ENCODE measurements around the gene KCNC2.

DNA sequence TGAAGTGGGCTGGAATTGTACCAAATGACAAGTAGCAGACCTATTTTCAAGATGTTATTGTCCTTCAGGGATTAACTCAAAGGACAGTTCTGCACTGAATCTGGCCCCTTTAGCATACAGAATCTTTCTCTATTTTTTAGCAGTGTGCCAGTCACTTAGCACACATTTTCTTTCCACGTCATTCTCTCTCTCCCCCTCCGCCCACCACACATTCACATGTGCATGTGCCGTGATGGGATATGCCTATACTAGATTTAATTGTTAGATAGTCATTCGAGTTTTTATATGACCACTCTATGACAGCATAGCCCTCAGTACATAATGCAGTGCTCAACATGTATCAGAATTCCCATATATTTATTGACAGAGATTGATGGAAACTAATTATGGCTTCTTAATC, 129.1 kb downstream of the KCNC2 start:
- no peak for TF ChIP-seq POLR2A (IDR thresholded peaks at IDR 0.05; ENCODE audit: low read depth, low read length)
- no peak for TF ChIP-seq TAF1 (IDR thresholded peaks at IDR 0.05; ENCODE audit: borderline replicate concordance, low read depth, low read length)

Measured in GM12892 (cell line).